Endothelial cell of umbilical vein (primary cell): Measurements from ENCODE around the gene SMC3. TPM values are rescaled to one million over a fixed set of nuclear protein-coding genes. Genes with fewer than 3 reads are reported as not detected.

Experiments
- BruUV-seq: library from RNA; stranded (reverse); fragments of 400-500 nt; replicated peaks from 2 replicates; lab custom pipeline; 2021; lab: Mats Ljungman, UMichigan
- CTCF ChIA-PET: fragments of 300-600, 350-600 bp; sonication (Branson Sonifier 250); formaldehyde crosslinking; loops from one replicate; lab custom pipeline; 2021; ENCODE audit warnings: antibody characterized with exemption, inconsistent platforms; lab: Charles Lee
- POLR2A ChIA-PET: fragments of 300-600, 350-600 bp; sonication (Branson Sonifier 250); formaldehyde crosslinking; loops from one replicate; lab custom pipeline; 2021; ENCODE audit warnings: antibody characterized with exemption, inconsistent platforms; lab: Charles Lee
- DNase-seq: peaks from one replicate; pipeline ENCODE4 v3.0.0-alpha.2; 2011; ENCODE audit warnings: low read depth, low spot score
- FAIRE-seq: peaks from 2 replicates; lab custom pipeline; 2011; peaks lifted over from hg19 to GRCh38; lab: Jason Lieb, UNC
- H2AFZ ChIP-seq: 2 replicates; pipeline ENCODE4 v1.6.0; 2012; ENCODE audit warnings: low read depth, low read length, control low read depth, inconsistent platforms
- H3K27ac ChIP-seq: 2 replicates; pipeline ENCODE4 v1.5.1; 2011; ENCODE audit warnings: low read depth, mild to moderate bottlenecking, control low read depth, low read length, moderate library complexity; ENCODE audit not compliant: insufficient read depth
- H3K27me3 ChIP-seq, 2 experiments: 2 replicates each; pipeline versions ENCODE4 v1.6.0 to v1.6.1; 2011; ENCODE audit warnings: low read length in 2 of 2, mixed read lengths in 1 of 2; ENCODE audit not compliant: control insufficient read depth in 2 of 2, insufficient read depth in 2 of 2
- H3K36me3 ChIP-seq, 2 experiments: 2 replicates in 1 of 2; 3 replicates in 1 of 2; pipeline ENCODE4 v1.5.1; 2011; ENCODE audit warnings: low read length in 2 of 2, mild to moderate bottlenecking in 1 of 2, moderate library complexity in 1 of 2; ENCODE audit not compliant: control insufficient read depth in 2 of 2, insufficient read depth in 2 of 2; ENCODE audit errors: extremely low read depth in 1 of 2
- H3K4me1 ChIP-seq: 3 replicates; pipeline ENCODE4 v1.5.1; 2011; ENCODE audit warnings: mild to moderate bottlenecking, low read length; ENCODE audit not compliant: control insufficient read depth, insufficient read depth; ENCODE audit errors: extremely low read depth
- H3K4me2 ChIP-seq: 2 replicates; pipeline ENCODE4 v1.6.1; 2011; ENCODE audit warnings: low read length, control low read depth, mixed read lengths; ENCODE audit not compliant: insufficient read depth
- H3K4me3 ChIP-seq, 3 experiments: fragments of 200-600 bp in 1 of 3; sonication (generic), shearing (Covaris generic) in 1 of 3; replicated peaks in 1 of 3; 2 replicates each; pipeline ENCODE4 v1.5.1; 2011 to 2016; ENCODE audit warnings: control low read depth in 3 of 3, low read length in 3 of 3, mild to moderate bottlenecking in 2 of 3, inconsistent platforms in 1 of 3, low read depth in 1 of 3, moderate library complexity in 1 of 3; ENCODE audit not compliant: insufficient read depth in 1 of 3
- H3K79me2 ChIP-seq: 2 replicates; pipeline ENCODE4 v1.6.0; 2012; ENCODE audit warnings: low read length, inconsistent platforms; ENCODE audit not compliant: control insufficient read depth, insufficient read depth
- H3K9ac ChIP-seq: replicated peaks from 2 replicates; pipeline ENCODE3; 2011; ENCODE audit warnings: low read length, control low read depth; ENCODE audit not compliant: insufficient read depth; ENCODE audit errors: extremely low read depth
- H3K9me1 ChIP-seq: replicated peaks from 3 replicates; pipeline ENCODE4 v1.6.0; 2011; ENCODE audit warnings: mild to moderate bottlenecking, low read length; ENCODE audit not compliant: control insufficient read depth, insufficient read depth; ENCODE audit errors: extremely low read depth
- H3K9me3 ChIP-seq: replicated peaks from 2 replicates; pipeline ENCODE4 v1.5.1; 2012; ENCODE audit warnings: low read length, inconsistent platforms; ENCODE audit not compliant: control insufficient read depth, insufficient read depth
- H4K20me1 ChIP-seq: replicated peaks from 2 replicates; pipeline ENCODE3; 2011; ENCODE audit warnings: mild to moderate bottlenecking, low read length; ENCODE audit not compliant: control insufficient read depth, insufficient read depth; ENCODE audit errors: extremely low read depth
- CTCF ChIP-seq, 2 donors: IDR thresholded peaks; 1 replicate in 1 of 2; 2 replicates in 1 of 2; pipeline ENCODE4 v1.5.1; 2011; ENCODE audit warnings: low read length in 2 of 2, mild to moderate bottlenecking in 2 of 2, moderate library complexity in 2 of 2, control low read depth in 1 of 2, inconsistent platforms in 1 of 2, low read depth in 1 of 2; ENCODE audit not compliant: insufficient read depth in 1 of 2; ENCODE audit errors: extremely low read depth in 1 of 2
- EZH2 ChIP-seq: IDR thresholded peaks from 2 replicates; pipeline ENCODE4 v1.6.1; 2012; ENCODE audit warnings: borderline replicate concordance, low read depth, mild to moderate bottlenecking, moderate library complexity, low read length, inconsistent platforms; ENCODE audit not compliant: severe bottlenecking
- FOS ChIP-seq: IDR thresholded peaks from 2 replicates; pipeline ENCODE4 v1.6.1; 2011; ENCODE audit warnings: mild to moderate bottlenecking, low read length, moderate library complexity, borderline replicate concordance; ENCODE audit not compliant: insufficient read depth
- GATA2 ChIP-seq: IDR thresholded peaks from 2 replicates; pipeline ENCODE4 v1.7.0; 2011; ENCODE audit warnings: low read depth, mild to moderate bottlenecking, moderate library complexity, mixed read lengths, low read length; ENCODE audit not compliant: insufficient read length, insufficient read depth
- JUN ChIP-seq: IDR thresholded peaks from 2 replicates; pipeline ENCODE4 v1.6.1; 2011; ENCODE audit warnings: borderline replicate concordance, low read depth; ENCODE audit not compliant: insufficient read length, insufficient read depth
- MAX ChIP-seq: IDR thresholded peaks from 2 replicates; pipeline ENCODE4 v1.6.1; 2011; ENCODE audit not compliant: insufficient read depth, insufficient read length
- MYC ChIP-seq: IDR thresholded peaks from one replicate; pipeline ENCODE4 v1.6.1; 2011; ENCODE audit warnings: mild to moderate bottlenecking, low read depth, low read length
- POLR2A ChIP-seq: IDR thresholded peaks from 2 replicates; pipeline ENCODE4 v1.6.1; 2012; ENCODE audit warnings: low read depth, mild to moderate bottlenecking, control low read depth, low read length
- POLR2AphosphoS5 ChIP-seq: IDR thresholded peaks from 2 replicates; pipeline ENCODE4 v1.6.1; 2012; ENCODE audit warnings: low read depth, mild to moderate bottlenecking, control low read depth, low read length, moderate library complexity; ENCODE audit not compliant: insufficient read depth
- dilution Hi-C: fragments of 300-500 bp; cut with MboI; formaldehyde crosslinking; loops from one replicate; pipeline ENCODE4 v1.15.0; 2019; ENCODE audit warnings: low sequenced_read_pairs; ENCODE audit not compliant: extremely low pct_ligation_motif_present
- intact Hi-C: fragments of 100-400 bp; cut with micrococcal nuclease; formaldehyde crosslinking; loops from one replicate; pipeline ENCODE4 v1.10.0; 2022
- polyA plus RNA-seq, 4 experiments: library from polyadenylated mRNA; depleted of rRNA in 3 of 4; stranded (reverse) in 3 of 4; unstranded in 1 of 4; fragments of >200 nt; gene quantifications; 2 replicates each; pipeline versions ENCODE4 v1.2.1 to v1.2.3, GENCODE V29; 2011 to 2012; ENCODE audit warnings: missing spikeins in 1 of 4
- total RNA-seq: library from RNA; stranded (reverse); gene quantifications from 2 replicates; pipeline ENCODE4 v1.2.3, GENCODE V29; 2021

Gene SMC3
- total and polyA plus RNA-seq, 2 donors (not counting 3 experiments of a cell fraction or from before 2014, with no cell fraction given): 5.5 to 44.2 TPM

- H3K4me3 ChIP-seq: no peak overlapping the region
- CTCF ChIA-PET: interaction anchor here (0.7 kb wide), 1 partner anchor 16 kb away, joined by 3 read pairs; no protein-coding TSS in a partner anchor
- no peaks in the 10 kb centered on the region for H3K9me3 ChIP-seq
- no peak overlapping the region for H2AFZ ChIP-seq
- no peak overlapping the region for H3K9ac ChIP-seq
- no peak overlapping the region for H3K4me2 ChIP-seq
- dilution Hi-C loops: loop anchor here (10.0 kb wide), 1 partner anchor 208 kb away; no protein-coding TSS in a partner anchor
- H3K9me1 ChIP-seq: no peaks in the 10 kb centered on the region
- no peak for TF ChIP-seq JUN
- no peak for TF ChIP-seq POLR2AphosphoS5
- no peak for TF ChIP-seq MYC
- no peak for TF ChIP-seq GATA2
- TF ChIP-seq CTCF (IDR thresholded peaks at IDR 0.05; ENCODE audit: extremely low read depth in 1 of 2, insufficient read depth in 1 of 2, low read depth in 1 of 2, low read length in 2 of 2): no peak
- no peak for TF ChIP-seq EZH2
- TF ChIP-seq POLR2A: no peak
- no peak for TF ChIP-seq FOS
- no peak for TF ChIP-seq MAX
- FAIRE-seq (no peak), DNase-seq (no peak)
- H3K4me1 ChIP-seq: peaks cover 3% of the 10 kb centered on the region
- intact Hi-C loops: no loop called here
- H3K27ac ChIP-seq: no peak overlapping the region
- no peaks in the 10 kb centered on the region for H4K20me1 ChIP-seq
- H3K36me3 ChIP-seq: no peaks in the 10 kb centered on the region
- H3K79me2 ChIP-seq: no peaks in the 10 kb centered on the region
- BruUV-seq: no TSS peak
- POLR2A ChIA-PET: no interaction called here
- H3K27me3 ChIP-seq: peaks cover 0 to 2% of the 10 kb centered on the region in 2 experiments
These were observed 5.1 kb upstream of the SMC3 start for GRCh38 chr10:110562348-110562747.
